Measurements from ENCODE around the gene BRSK1.
A peak's percentile ranks its signal among the peaks of the same experiment; 100 is the strongest.
"Not testable (repeated sequence)": the region's sequence is repeated elsewhere in the genome, so short reads cannot be mapped to it uniquely, and the experiment has no call there.

Gene BRSK1

DNA sequence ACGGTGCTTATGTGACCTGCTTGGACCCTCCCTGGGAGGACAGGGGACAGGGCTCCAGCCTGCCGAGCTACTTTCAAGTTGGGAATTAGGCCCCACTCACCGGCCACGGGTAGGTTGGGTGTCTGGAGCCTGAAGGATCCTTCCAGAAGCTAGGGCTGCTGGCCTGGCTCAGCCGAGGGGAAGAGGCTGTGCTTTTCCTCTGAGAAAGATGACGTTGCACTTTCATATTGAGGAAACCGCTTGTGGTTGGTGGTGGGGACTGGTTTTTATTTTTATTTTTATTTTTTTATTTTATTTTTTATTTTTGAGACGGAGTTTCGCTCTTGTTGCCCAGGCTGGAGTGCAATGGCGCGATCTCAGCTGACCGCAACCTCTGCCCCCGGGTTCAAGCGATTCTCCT, 41.4 kb downstream of the BRSK1 start, which contains the start of gene TMEM150B:
TMEM150B (minus strand) TSS at position 170 of the 400 bp plus-strand sequence. CDS start 4,305 bp downstream, outside the sequence.
- DNase-seq (ENCODE audit: extremely low read depth in 1 of 2, low read depth in 1 of 2), result no peak

- DNase-seq (ENCODE audit: extremely low read depth in 1 of 2, low read depth in 1 of 2), result not testable (repeated sequence)
These were observed 45.0 kb downstream of the BRSK1 start for GRCh38 chr19:55328774-55329318.

DNA sequence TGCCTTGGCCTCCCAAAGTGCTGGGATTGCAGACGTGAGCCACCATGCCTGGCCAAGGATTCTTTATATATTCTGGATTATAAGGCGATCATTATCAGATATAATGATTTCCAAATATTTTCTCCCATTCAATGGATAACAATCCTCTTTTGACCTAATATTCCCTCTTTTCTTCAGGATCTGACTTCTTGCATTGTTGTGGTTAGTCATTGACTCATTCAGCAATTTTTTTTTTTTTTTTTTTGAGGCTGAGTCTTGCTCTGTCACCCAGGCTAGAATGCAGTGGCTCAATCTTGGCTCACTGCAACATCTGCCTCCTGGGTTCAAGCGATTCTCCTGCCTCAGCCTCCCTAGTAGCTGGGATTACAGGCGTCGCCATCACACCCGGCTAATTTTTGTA, 46.0 kb downstream of the BRSK1 start:
- not testable (repeated sequence) for DNase-seq (ENCODE audit: extremely low read depth in 1 of 2, low read depth in 1 of 2)

DNA sequence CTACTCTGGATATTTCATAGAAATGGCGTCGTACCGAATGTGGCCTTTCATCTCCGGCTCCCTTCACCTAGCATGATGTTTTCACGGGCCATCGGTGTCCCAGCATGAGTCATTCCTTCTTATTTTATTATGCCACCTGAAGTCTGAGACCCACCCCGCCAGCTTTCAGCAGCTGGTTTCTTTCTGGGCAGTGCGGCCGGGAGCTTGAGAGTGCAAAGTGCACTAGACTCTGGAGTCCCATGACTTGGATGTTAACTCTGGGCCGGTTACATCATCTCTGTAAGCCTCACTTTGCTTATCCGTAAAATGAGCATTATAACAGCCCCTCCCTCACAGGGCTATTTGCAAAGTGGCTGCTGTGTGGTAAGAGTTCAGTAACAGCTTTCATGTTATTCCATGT, 50.1 kb downstream of the BRSK1 start:
- DNase-seq (ENCODE audit: extremely low read depth in 1 of 2, low read depth in 1 of 2), result no peak

DNA sequence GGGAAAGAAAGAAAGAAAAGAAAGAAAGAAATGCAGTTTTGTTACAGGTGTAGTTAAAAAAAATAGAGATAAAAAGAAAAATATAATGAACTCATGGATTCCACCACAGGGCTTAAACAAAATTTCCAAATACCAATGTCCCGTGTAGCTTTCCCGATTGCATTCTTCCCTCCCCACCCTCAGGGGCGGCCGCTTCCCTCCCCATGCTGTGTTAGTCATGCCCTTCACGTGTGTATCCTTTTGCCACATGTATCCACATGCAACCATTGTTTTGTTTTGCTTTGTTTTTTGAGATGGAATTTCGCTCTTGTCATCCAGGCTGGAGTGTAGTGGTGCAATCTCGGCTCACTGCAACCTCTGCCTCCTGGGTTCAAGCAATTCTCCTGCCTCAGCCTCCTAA, 52.3 kb downstream of the BRSK1 start:
- no peak for DNase-seq (ENCODE audit: extremely low read depth in 1 of 2, low read depth in 1 of 2)

DNA sequence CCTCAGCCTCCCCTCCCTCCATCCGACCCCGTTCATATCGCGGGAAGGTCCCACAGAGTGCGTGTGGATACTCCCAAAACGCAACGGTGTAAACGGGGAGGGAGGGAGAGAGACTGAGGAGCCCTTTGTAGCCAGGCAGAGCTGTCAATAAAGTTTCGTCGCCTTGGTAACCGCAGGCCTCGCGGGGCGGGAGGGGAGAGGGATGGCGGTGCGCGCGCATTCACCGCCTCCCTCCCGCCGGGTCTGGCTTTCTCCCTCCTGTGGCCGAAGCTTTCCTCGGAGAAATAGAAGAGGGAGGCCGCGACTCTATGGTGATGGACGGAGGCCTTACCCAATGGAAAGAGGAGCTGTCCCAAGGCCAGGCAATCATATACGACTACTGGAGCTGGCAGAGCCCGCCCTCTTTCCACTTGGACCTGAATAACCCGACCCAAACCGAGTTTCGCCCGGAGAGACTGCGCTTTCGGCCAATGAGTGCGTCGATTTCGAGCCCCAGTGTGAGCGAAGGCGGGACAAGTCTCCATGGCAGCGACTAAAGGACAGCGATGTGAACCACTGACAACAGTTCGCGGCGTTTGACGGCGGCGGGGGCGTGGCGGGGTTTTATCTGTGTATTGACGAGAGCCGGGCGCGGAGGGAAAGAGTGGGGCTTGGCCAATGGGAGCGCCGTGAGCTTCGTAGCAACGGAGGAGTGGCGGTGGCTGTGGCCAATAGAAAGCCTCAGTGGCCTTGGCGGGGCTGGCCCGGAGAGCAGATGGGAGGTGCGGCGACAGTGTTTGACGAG, 55.5 kb downstream of the BRSK1 start, which contains the start of gene KMT5C:
KMT5C (plus strand) TSS at position 772 of the 784 bp plus-strand sequence. CDS start 2,061 bp downstream, outside the sequence.
- DNase-seq (ENCODE audit: extremely low read depth in 1 of 2, low read depth in 1 of 2), result peak; percentile 100

GRCh38 chr19:55339889-55340783, 56.3 kb downstream of the BRSK1 start:
- DNase-seq (ENCODE audit: extremely low read depth in 1 of 2, low read depth in 1 of 2), result no peak

DNA sequence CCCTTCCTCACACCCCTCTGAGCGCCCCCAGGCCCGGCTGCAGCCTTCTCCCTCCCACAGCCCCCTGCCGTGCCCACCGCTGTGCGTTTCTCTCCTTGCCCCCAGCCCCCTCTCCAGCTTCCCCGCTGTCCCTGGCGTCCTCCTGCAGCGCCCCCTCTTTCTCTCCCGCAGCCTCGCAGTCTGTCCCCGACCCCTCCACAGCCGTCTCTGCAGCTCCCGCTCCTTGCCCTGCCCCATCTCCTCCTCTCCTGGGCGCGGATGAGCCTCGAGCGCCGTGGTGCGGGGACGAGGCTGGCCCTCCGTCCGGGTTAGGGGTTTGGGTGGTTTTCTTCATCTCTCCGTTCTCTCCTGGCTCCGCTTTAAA, 57.0 kb downstream of the BRSK1 start:
- no peak for DNase-seq (ENCODE audit: extremely low read depth in 1 of 2, low read depth in 1 of 2)

DNA sequence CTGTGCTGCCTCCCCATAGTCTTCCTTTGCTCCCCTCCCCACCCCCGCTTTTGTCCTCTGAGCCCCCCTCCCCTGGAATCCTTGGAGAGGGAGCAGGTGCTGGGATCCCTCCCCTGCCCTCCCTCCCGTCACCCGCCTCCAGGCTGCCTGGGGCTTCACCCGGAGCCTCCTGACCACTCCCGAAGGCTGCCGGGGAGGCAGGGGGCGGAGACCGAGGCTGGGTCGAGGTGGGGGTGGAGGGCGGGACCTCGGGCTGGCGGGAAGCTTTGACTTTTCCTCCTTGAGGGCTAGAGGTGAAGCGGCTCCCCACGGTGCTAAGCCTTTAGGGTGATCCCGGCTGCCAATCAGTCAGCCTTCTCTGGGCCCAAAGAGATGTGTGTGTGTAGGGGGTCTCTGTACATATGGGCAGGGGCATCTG, 57.4 kb downstream of the BRSK1 start:
- peak; percentile 50 to 71 for DNase-seq (ENCODE audit: extremely low read depth in 1 of 2, low read depth in 1 of 2)

GRCh38 chr19:55341595-55342531, 58.1 kb downstream of the BRSK1 start:
- no peak for DNase-seq (ENCODE audit: extremely low read depth in 1 of 2, low read depth in 1 of 2)

- DNase-seq (ENCODE audit: extremely low read depth in 1 of 2, low read depth in 1 of 2), result no peak
These were observed 60.6 kb downstream of the BRSK1 start for GRCh38 chr19:55344444-55344843.

DNA sequence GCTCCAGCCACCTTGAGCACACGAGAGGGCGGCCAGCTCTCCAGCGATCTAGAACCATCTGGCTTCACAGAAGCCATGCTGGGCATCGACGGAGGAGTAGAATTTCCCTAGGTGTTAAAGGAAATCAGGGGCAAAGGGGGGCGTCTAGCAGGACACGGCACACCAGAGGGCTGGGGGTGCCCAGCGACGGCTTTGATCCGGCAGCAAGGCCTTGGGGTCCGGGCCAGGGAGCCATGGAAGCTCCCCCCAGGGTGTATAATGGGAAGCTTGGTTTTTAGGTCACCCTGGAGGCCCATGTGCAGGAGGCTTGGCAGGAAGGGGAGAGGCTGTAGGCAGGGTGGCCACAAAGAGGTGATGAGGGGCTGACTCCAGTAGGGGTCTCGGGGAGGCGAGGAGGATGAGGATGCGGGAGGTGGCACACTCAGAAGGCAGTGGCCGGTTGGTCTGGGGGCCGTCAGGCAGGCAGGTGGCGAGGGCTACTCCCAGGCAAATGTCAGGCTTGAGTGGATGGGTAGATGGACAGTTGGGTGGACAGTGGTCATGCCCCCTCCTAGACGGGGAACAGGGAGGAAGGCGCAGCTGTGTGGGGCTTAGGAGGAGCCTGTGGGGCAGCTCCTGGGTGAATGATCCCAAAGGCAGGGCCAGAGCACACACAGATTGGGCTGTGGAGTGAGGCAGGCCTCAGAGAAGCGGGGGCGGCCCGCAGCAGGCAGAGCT, 61.5 kb downstream of the BRSK1 start:
- no peak for DNase-seq (ENCODE audit: extremely low read depth in 1 of 2, low read depth in 1 of 2)

DNA sequence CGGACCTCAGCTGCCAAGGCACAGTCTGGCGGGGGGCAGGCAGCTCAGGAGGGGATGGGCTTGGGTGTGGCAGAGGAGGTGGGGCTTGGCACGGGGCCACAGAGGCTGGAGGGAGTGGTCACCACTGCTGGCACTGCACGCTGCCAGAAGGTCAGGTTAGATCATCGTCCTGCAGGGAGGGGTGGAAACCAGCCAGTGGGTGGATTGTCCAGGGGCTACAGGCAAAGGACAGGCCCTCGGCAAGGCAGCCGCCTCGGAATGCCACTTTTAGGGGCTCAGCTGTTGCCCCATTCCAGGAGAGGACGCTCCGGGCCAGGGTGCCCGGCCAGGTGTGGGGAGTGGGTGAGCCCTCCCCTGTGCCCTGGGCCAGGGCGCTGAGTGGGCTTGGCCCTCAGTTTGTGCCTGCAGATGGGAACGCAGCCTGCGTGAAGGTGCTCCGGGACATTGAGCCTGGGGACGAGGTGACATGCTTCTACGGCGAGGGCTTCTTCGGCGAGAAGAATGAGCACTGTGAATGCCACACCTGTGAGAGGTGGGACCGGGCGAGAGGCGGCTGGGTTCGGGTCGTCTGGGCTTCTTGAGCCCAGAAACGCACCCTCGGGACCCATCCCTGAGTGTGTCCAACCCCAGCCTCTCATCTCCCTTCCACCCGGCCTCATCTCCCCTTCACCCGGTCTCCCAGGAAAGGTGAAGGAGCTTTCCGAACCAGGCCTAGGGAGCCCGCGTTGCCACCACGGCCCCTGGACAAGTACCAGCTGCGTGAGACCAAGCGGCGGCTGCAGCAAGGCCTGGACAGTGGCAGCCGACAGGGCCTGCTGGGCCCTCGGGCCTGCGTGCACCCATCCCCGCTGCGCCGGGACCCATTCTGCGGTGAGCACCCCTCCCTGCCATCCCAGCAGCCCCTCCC, 62.3 kb downstream of the BRSK1 start:
- DNase-seq (ENCODE audit: extremely low read depth in 1 of 2, low read depth in 1 of 2), result no peak

DNA sequence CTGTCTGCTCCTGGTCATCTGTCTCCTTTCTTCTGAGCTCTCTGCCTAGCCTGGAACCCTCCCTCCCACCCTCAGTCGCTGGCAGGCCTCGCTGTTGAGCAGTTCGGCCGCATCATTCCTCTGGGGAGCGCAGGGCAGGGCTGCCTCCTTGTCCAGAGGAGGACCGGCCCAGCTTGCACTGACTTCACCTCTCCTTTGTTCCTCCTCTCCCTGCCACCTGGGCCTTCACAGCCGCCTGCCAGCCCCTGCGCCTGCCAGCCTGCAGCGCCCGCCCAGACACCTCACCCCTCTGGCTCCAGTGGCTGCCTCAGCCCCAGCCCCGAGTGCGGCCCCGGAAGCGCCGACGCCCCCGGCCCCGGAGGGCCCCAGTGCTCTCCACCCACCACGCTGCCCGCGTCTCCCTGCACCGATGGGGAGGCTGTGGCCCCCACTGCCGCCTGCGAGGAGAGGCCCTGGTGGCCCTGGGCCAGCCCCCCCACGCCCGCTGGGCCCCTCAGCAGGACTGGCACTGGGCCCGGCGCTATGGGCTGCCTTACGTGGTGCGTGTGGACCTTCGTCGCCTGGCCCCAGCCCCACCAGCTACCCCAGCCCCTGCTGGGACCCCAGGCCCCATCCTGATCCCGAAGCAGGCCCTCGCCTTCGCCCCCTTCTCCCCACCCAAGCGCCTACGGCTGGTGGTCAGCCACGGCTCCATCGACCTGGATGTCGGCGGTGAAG, 63.1 kb downstream of the BRSK1 start:
- no peak for DNase-seq (ENCODE audit: extremely low read depth in 1 of 2, low read depth in 1 of 2)

GRCh38 chr19:55347442-55348009, 63.7 kb downstream of the BRSK1 start:
- no peak for DNase-seq (ENCODE audit: extremely low read depth in 1 of 2, low read depth in 1 of 2)

DNA sequence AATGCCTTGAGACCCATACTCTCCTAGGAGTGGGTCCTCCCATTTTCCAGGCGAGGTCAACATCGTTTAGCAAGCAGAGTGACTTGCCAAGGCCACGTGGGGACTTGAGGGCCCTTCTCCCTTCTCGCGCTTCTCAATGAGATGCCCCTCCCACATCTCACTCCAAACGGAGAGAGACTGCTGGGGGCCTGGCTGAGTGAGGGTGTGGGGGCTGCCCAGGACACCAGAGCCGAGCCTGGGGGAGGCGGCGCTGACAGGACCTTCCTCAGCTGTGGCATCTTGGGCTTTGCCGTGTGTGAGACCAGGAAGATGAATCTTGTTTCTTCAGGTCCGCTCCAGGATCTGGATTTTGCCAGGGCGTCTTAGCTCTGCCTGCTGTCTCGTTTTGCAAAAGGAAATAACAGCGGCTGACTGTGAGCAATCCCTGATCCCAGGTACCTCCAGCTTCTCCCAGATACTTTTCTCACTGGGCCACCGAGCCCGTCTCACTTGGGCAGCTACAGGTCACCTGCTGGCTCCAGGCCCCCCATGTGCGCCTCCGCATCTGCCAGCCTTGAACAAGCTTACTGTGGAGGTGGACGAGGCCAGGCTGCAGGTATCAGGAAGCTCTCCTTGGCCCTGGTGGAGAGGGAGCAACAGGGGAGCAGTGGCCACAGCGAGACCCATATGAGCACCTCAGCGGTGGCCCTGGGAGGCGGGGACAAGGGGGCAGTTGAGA, 64.7 kb downstream of the BRSK1 start:
- no peak for DNase-seq (ENCODE audit: extremely low read depth in 1 of 2, low read depth in 1 of 2)
